ENCODE data around the gene MRPS34.
"Not testable (repeated sequence)": the region's sequence is repeated elsewhere in the genome, so short reads cannot be mapped to it uniquely, and the experiment has no call there.

The MRPS34 gene

GRCh38 chr16:1772908-1773702 lies at the start of gene MRPS34:
Gene MRPS34 (minus strand): TSS chr16:1773134. CDS start chr16:1773119, 15 bp downstream.
- FAIRE-seq = no peak

- FAIRE-seq = no peak
Measured at GRCh38 chr16:1821861-1822611, 49.1 kb upstream of the MRPS34 start.

- no peak for FAIRE-seq
Measured at GRCh38 chr16:1820946-1821290, 48.0 kb upstream of the MRPS34 start.

- no peak for FAIRE-seq
Measured at GRCh38 chr16:1820096-1820945, 47.4 kb upstream of the MRPS34 start.

GRCh38 chr16:1819611-1820010 lies 46.7 kb upstream of the MRPS34 start:
- FAIRE-seq = no peak

- no peak for FAIRE-seq
Measured at GRCh38 chr16:1818873-1819525, 46.1 kb upstream of the MRPS34 start.

- no peak for FAIRE-seq
Measured at GRCh38 chr16:1818204-1818872, 45.4 kb upstream of the MRPS34 start.

- FAIRE-seq = no peak
Measured at GRCh38 chr16:1817716-1818115, 44.8 kb upstream of the MRPS34 start.

GRCh38 chr16:1817276-1817589 lies 44.3 kb upstream of the MRPS34 start:
- FAIRE-seq = no peak

- FAIRE-seq = no peak
Measured at GRCh38 chr16:1816396-1817275, 43.7 kb upstream of the MRPS34 start.

GRCh38 chr16:1815461-1815860 lies 42.5 kb upstream of the MRPS34 start:
- FAIRE-seq = no peak

- no peak for FAIRE-seq
Measured at GRCh38 chr16:1812732-1813163, 39.8 kb upstream of the MRPS34 start.

GRCh38 chr16:1810536-1810935 lies 37.6 kb upstream of the MRPS34 start:
- FAIRE-seq = no peak

- no peak for FAIRE-seq
Measured at GRCh38 chr16:1810106-1810505, 37.2 kb upstream of the MRPS34 start.

GRCh38 chr16:1809281-1809801 lies 36.4 kb upstream of the MRPS34 start:
- no peak for FAIRE-seq

- no peak for FAIRE-seq
Measured at GRCh38 chr16:1808691-1809090, 35.8 kb upstream of the MRPS34 start.

GRCh38 chr16:1807626-1808025 lies 34.7 kb upstream of the MRPS34 start:
- FAIRE-seq = no peak

GRCh38 chr16:1800701-1801100 lies 27.8 kb upstream of the MRPS34 start:
- no peak for FAIRE-seq

GRCh38 chr16:1799263-1799662 lies 26.3 kb upstream of the MRPS34 start:
- not testable (repeated sequence) for FAIRE-seq

- FAIRE-seq = no peak
Measured at GRCh38 chr16:1794908-1795666, 22.2 kb upstream of the MRPS34 start.
